Stomach smooth muscle (tissue), 2 donors: ENCODE results near the gene CCDC171.
"Not testable (repeated sequence)": the region's sequence is repeated elsewhere in the genome, so short reads cannot be mapped to it uniquely, and the experiment has no call there.

ENCODE experiments used
- H3K27ac ChIP-seq: one replicate; pipeline ENCODE4 v1.7.0; 2013; ENCODE audit warnings: mild to moderate bottlenecking, low read length, inconsistent platforms
- H3K27me3 ChIP-seq, 2 donors: one replicate each; pipeline ENCODE4 v1.7.0; 2013; ENCODE audit warnings: low read length in 2 of 2; ENCODE audit not compliant: insufficient read depth in 2 of 2, control insufficient read depth in 1 of 2
- H3K36me3 ChIP-seq, 2 donors: one replicate each; pipeline ENCODE4 v1.7.0; 2013; ENCODE audit warnings: low read length in 2 of 2; ENCODE audit not compliant: control insufficient read depth in 2 of 2, insufficient read depth in 2 of 2
- H3K4me1 ChIP-seq: one replicate; pipeline ENCODE4 v1.7.0; 2013; ENCODE audit warnings: low read length; ENCODE audit not compliant: control insufficient read depth, insufficient read depth
- H3K4me3 ChIP-seq, 2 donors: one replicate each; pipeline ENCODE4 v1.7.0; 2013; ENCODE audit warnings: low read length in 2 of 2
- H3K9ac ChIP-seq, 2 donors: one replicate each; pipeline ENCODE4 v1.7.0; 2013; ENCODE audit warnings: low read length in 2 of 2, mild to moderate bottlenecking in 1 of 2
- H3K9me3 ChIP-seq, 2 donors: one replicate each; pipeline ENCODE4 v1.7.0; 2013; ENCODE audit warnings: low read length in 2 of 2; ENCODE audit not compliant: control insufficient read depth in 2 of 2
- donor health status: healthy.
- donor health status: Pancreatic carcinoma.

The CCDC171 gene

GRCh38 chr9:15572200-15572770, 19.4 kb downstream of the CCDC171 start:
- no peaks in the 10 kb centered on the region for H3K36me3 ChIP-seq
- no peak overlapping the region for H3K9ac ChIP-seq
- no peaks in the 10 kb centered on the region for H3K4me1 ChIP-seq
- no peaks in the 10 kb centered on the region for H3K9me3 ChIP-seq
- H3K27me3 ChIP-seq = no peaks in the 10 kb centered on the region
- H3K27ac ChIP-seq = no peak overlapping the region
- no peak overlapping the region for H3K4me3 ChIP-seq

- no peaks in the 10 kb centered on the region for H3K36me3 ChIP-seq
- no peaks in the 10 kb centered on the region for H3K4me1 ChIP-seq
- no peak overlapping the region for H3K4me3 ChIP-seq
- no peaks in the 10 kb centered on the region for H3K27me3 ChIP-seq
- H3K9ac ChIP-seq = no peak overlapping the region
- no peak overlapping the region for H3K27ac ChIP-seq
- H3K9me3 ChIP-seq = no peaks in the 10 kb centered on the region
Measured at GRCh38 chr9:15576350-15577050, 23.7 kb downstream of the CCDC171 start.

- no peak overlapping the region for H3K9ac ChIP-seq
- no peaks in the 10 kb centered on the region for H3K4me1 ChIP-seq
- no peaks in the 10 kb centered on the region for H3K36me3 ChIP-seq
- H3K27ac ChIP-seq = no peak overlapping the region
- H3K9me3 ChIP-seq = no peaks in the 10 kb centered on the region
- H3K27me3 ChIP-seq = no peaks in the 10 kb centered on the region
- H3K4me3 ChIP-seq = no peak overlapping the region
Measured at GRCh38 chr9:15578714-15579113, 25.9 kb downstream of the CCDC171 start.

- Histone ChIP-seq H3K4me1 (no peaks in the 10 kb centered on the region), H3K9ac (no peak overlapping the region), H3K4me3 (no peak overlapping the region), H3K9me3 (no peaks in the 10 kb centered on the region), H3K27ac (no peak overlapping the region), H3K27me3 (no peaks in the 10 kb centered on the region), H3K36me3 (no peaks in the 10 kb centered on the region)
Measured at GRCh38 chr9:15584379-15584778, 31.5 kb downstream of the CCDC171 start.

GRCh38 chr9:15592317-15592716, 39.5 kb downstream of the CCDC171 start:
- Histone ChIP-seq H3K27ac (no peak overlapping the region), H3K36me3 (no peaks in the 10 kb centered on the region)

GRCh38 chr9:15592940-15593339, 40.1 kb downstream of the CCDC171 start:
- not testable (repeated sequence) for H3K4me3 ChIP-seq, H3K9ac ChIP-seq, H3K9me3 ChIP-seq, H3K27me3 ChIP-seq, H3K4me1 ChIP-seq, H3K27ac ChIP-seq, H3K36me3 ChIP-seq

More at GRCh38 chr9:15592317-15592716, 39.5 kb downstream of the CCDC171 start:
- Histone ChIP-seq H3K4me3 (no peak overlapping the region), H3K9me3 (no peaks in the 10 kb centered on the region), H3K27me3 (no peaks in the 10 kb centered on the region), H3K9ac (no peak overlapping the region), H3K4me1 (no peaks in the 10 kb centered on the region)

GRCh38 chr9:15600666-15601330, 48.0 kb downstream of the CCDC171 start:
- not testable (repeated sequence) for H3K4me1 ChIP-seq, H3K27me3 ChIP-seq, H3K36me3 ChIP-seq, H3K27ac ChIP-seq, H3K9me3 ChIP-seq, H3K9ac ChIP-seq, H3K4me3 ChIP-seq

- Histone ChIP-seq H3K36me3 (no peaks in the 10 kb centered on the region), H3K27ac (no peak overlapping the region), H3K4me3 (no peak overlapping the region), H3K9ac (peak overlapping the region in 1 of 2 donors; percentile 5), H3K4me1 (no peaks in the 10 kb centered on the region), H3K9me3 (no peaks in the 10 kb centered on the region), H3K27me3 (no peaks in the 10 kb centered on the region)
Measured at GRCh38 chr9:15606643-15607472, 54.0 kb downstream of the CCDC171 start.

- Histone ChIP-seq H3K9ac (no peak overlapping the region), H3K27ac (no peak overlapping the region), H3K9me3 (no peaks in the 10 kb centered on the region)
Measured at GRCh38 chr9:15612962-15613361, 60.1 kb downstream of the CCDC171 start.

GRCh38 chr9:15617782-15618181, 64.9 kb downstream of the CCDC171 start:
- no peaks in the 10 kb centered on the region for H3K4me1 ChIP-seq
- no peak overlapping the region for H3K27ac ChIP-seq
- H3K9me3 ChIP-seq = no peaks in the 10 kb centered on the region
- no peak overlapping the region for H3K9ac ChIP-seq
- no peaks in the 10 kb centered on the region for H3K36me3 ChIP-seq
- H3K27me3 ChIP-seq = no peaks in the 10 kb centered on the region
- no peak overlapping the region for H3K4me3 ChIP-seq

More at GRCh38 chr9:15612962-15613361, 60.1 kb downstream of the CCDC171 start:
- Histone ChIP-seq H3K27me3 (no peaks in the 10 kb centered on the region), H3K36me3 (no peaks in the 10 kb centered on the region), H3K4me3 (no peak overlapping the region), H3K4me1 (no peaks in the 10 kb centered on the region)
